Activated B cell treated with CpG ODN at 0.5 μM for 24 hours (primary cell): ENCODE results near the gene HCN2. TPM values are rescaled to one million over a fixed set of nuclear protein-coding genes. Genes with fewer than 3 reads are reported as not detected.

ENCODE experiments used
- ATAC-seq: fragments of 200-7000 bp; cut with Tn5 transposase; one replicate; pipeline ENCODE4 v1.10.0; 2021; ENCODE audit warnings: low read depth, mild to moderate bottlenecking, moderate library complexity
- CTCF ChIA-PET: fragments of 350-600 bp; sonication (Branson Sonifier 250); formaldehyde crosslinking; loops from one replicate; lab custom pipeline; 2021; ENCODE audit warnings: antibody characterized with exemption; lab: Charles Lee
- POLR2A ChIA-PET: fragments of 350-600 bp; sonication (Branson Sonifier 250); formaldehyde crosslinking; loops from one replicate; lab custom pipeline; 2021; ENCODE audit warnings: antibody characterized with exemption; lab: Charles Lee
- DNase-seq: peaks from one replicate; pipeline ENCODE4 v3.0.0; 2022
- H3K27ac Mint-ChIP-seq: one replicate; pipeline ENCODE4 v1.8.0; 2020; ENCODE audit warnings: mixed read lengths
- H3K27me3 Mint-ChIP-seq: one replicate; pipeline ENCODE4 v1.8.0; 2021; ENCODE audit warnings: mixed read lengths
- H3K36me3 Mint-ChIP-seq: one replicate; pipeline ENCODE4 v1.8.0; 2021; ENCODE audit warnings: low read depth, mixed read lengths
- H3K4me1 Mint-ChIP-seq: one replicate; pipeline ENCODE4 v1.8.0; 2021; ENCODE audit warnings: mixed read lengths
- H3K4me3 Mint-ChIP-seq: one replicate; pipeline ENCODE4 v1.8.0; 2020; ENCODE audit warnings: mild to moderate bottlenecking, mixed read lengths
- H3K9me3 Mint-ChIP-seq: one replicate; pipeline ENCODE4 v1.8.0; 2020; ENCODE audit warnings: mixed read lengths
- CTCF ChIP-seq: fragments of 200-600 bp; IDR thresholded peaks from one replicate; pipeline ENCODE4 v1.8.0; 2022; ENCODE audit warnings: antibody characterized with exemption, mild to moderate bottlenecking
- intact Hi-C: fragments of 100-400 bp; cut with micrococcal nuclease; formaldehyde crosslinking; loops from one replicate; pipeline ENCODE4 v1.15.1; 2024
- total RNA-seq: library from RNA; stranded (reverse); gene quantifications from 2 replicates; pipeline ENCODE4 v1.2.3, GENCODE V29; 2022

HCN2 gene
- total RNA-seq, 1 donor from 2014 or later, result 0.13 TPM

DNA sequence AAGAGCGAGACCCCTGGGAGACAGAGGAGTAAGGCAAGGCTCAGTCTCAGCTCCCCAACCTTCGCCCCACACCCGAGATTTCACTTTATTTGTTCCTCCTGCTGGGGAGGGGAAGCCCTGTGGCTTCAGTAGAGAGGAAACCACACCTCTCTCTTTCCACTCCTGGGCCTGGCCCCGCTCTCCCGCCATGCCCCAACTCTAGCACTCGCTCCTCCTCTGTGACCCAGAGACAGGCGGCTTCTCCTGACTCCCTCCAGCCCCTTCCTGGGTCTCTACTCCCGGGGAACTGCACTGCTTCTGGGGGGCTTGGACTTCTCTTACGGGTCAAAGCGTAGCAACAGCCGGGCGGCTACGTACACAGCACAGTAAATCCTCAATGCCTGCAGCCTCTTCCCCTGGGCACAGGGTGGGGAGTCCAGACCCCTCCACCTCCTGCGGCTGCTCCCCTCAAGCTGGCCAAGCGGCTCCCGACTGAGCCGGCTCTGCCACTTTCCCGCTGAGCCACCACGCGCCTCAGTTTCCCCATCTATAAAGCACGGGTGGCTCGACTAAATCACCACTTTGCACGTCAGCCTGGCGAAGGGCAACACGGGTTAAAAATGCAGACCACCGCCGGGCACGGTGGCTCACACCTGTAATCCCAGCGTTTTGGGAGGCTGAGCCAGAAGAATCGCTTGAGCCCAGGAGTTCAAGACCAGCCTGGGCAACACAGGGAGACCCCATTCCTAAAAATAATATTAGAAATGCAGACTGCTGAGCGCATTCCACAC lies 71.9 kb downstream of the HCN2 start:
- TF ChIP-seq CTCF, result no peak
- Mint-ChIP-seq H3K27me3 (no peaks in the 10 kb centered on the region), H3K4me3 (peak overlapping the region; percentile 95), H3K9me3 (no peaks in the 10 kb centered on the region), H3K36me3 (peaks cover 7% of the 10 kb centered on the region), H3K4me1 (peaks cover 50% of the 10 kb centered on the region), H3K27ac (peak overlapping the region; percentile 96)
- ChIA-PET POLR2A (interaction anchor here (1.2 to 3.2 kb wide), 9 partner anchors 13 to 607 kb away, joined by 4 to 21 read pairs (median 5); partner anchors contain the start of genes CIRBP and POLRMT), CTCF (no interaction called here)
- ATAC-seq, result peak; percentile 35
- intact Hi-C loops, result loop anchor here (1.0 to 10.0 kb wide), 7 partner anchors 18 to 583 kb away; partner anchors contain the start of genes ATP5F1D, CDC34, MIDN and PTBP1
- no peak for DNase-seq

- Mint-ChIP-seq H3K27me3 (no peaks in the 10 kb centered on the region), H3K36me3 (peaks cover 3% of the 10 kb centered on the region), H3K4me1 (peaks cover 48% of the 10 kb centered on the region), H3K4me3 (peak overlapping the region; percentile 95), H3K9me3 (no peaks in the 10 kb centered on the region), H3K27ac (peak overlapping the region; percentile 96)
- intact Hi-C loops, result loop anchor here (1.0 to 10.0 kb wide), 4 partner anchors 48 to 582 kb away; partner anchors contain the start of genes ATP5F1D, MIDN and PTBP1
- DNase-seq, result peak; percentile 62
- peak; percentile 18 for ATAC-seq
- ChIA-PET CTCF (interaction anchor here (1.4 to 1.9 kb wide), 2 partner anchors 72 to 75 kb away, joined by 4 to 13 read pairs; no protein-coding TSS in a partner anchor), POLR2A (interaction anchor here (0.6 to 3.2 kb wide), 9 partner anchors 13 to 607 kb away, joined by 3 to 29 read pairs (median 5); partner anchors contain the start of genes BSG, CDC34 and WDR18)
- no peak for TF ChIP-seq CTCF
Measured at GRCh38 chr19:662207-662961, 72.7 kb downstream of the HCN2 start.

DNA sequence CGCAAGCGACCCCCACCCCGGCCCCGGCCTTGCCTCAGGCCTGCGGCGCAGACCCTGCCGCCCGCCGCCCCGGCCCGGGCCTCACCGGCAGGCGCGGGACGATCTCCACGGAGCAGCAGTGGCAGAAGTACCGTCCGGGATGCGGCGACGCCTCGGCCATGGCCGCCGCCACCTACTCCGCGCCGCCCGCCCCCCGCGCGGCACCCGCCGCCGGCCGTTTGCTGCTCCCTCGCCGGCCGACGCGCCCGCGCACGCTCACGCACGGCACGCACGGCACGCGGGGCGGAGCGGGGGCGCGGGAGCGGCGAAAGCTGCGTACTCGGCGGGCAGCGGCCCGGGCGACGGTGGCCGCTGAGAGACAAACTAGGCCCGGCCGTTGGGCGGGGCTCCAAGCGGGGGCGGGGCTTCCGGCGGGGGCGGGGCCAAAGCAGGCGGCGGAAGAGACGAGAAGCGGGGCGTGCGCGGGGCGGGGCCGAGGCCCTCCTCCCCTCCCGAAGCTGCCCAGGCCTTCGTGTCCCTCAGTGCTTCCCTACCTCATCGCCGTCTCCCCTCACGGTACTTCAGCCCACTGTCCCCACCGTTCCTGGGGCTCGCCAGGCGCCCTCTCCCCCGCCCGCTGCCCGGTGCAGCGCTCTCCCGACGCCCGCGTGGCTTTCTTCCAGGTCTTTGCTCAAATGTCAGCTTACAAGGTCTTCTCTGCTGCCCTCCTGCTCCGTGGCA lies 73.4 kb downstream of the HCN2 start, which contains the start of gene RNF126:
RNF126 (minus strand) TSS at position 253 of the 720 bp plus-strand sequence; CDS start at position 160, 93 bp downstream.
- TF ChIP-seq CTCF, result no peak
- H3K27ac Mint-ChIP-seq, result peak within 1 kb of the TSS; percentile 96
- H3K9me3 Mint-ChIP-seq, result no peaks in the 10 kb centered on the region
- peak; percentile 67 for ATAC-seq
- peaks cover 3% of the 10 kb centered on the region for H3K36me3 Mint-ChIP-seq
- peak; percentile 90 for DNase-seq
- no peaks in the 10 kb centered on the region for H3K27me3 Mint-ChIP-seq
- intact Hi-C loops, result loop anchor here (1.0 to 10.0 kb wide), 7 partner anchors 17 to 582 kb away; partner anchors contain the start of genes ATP5F1D, BSG, MIDN and POLRMT
- H3K4me3 Mint-ChIP-seq, result peak within 1 kb of the TSS; percentile 95
- POLR2A ChIA-PET, result interaction anchor here (0.6 to 2.3 kb wide), 10 partner anchors 13 to 607 kb away, joined by 3 to 29 read pairs (median 4); partner anchors contain the start of genes BSG, CDC34 and WDR18
- CTCF ChIA-PET, result interaction anchor here (1.4 to 1.9 kb wide), 3 partner anchors 17 to 74 kb away, joined by 4 to 13 read pairs (median 11); no protein-coding TSS in a partner anchor
- peaks cover 46% of the 10 kb centered on the region for H3K4me1 Mint-ChIP-seq

- Mint-ChIP-seq H3K27me3 (no peaks in the 10 kb centered on the region), H3K36me3 (peaks cover 3% of the 10 kb centered on the region), H3K9me3 (no peaks in the 10 kb centered on the region), H3K4me1 (peaks cover 43% of the 10 kb centered on the region), H3K4me3 (peak overlapping the region; percentile 82), H3K27ac (peak overlapping the region; percentile 85)
- TF ChIP-seq CTCF, result no peak
- CTCF ChIA-PET, result interaction anchor here (1.4 to 1.9 kb wide), 3 partner anchors 16 to 74 kb away, joined by 4 to 13 read pairs (median 11); no protein-coding TSS in a partner anchor
- no peak for DNase-seq
- ATAC-seq, result no peak
- intact Hi-C loops, result loop anchor here (1.0 to 10.0 kb wide), 6 partner anchors 17 to 581 kb away; partner anchors contain the start of genes ATP5F1D, BSG, MIDN and POLRMT
- POLR2A ChIA-PET, result interaction anchor here (0.7 to 2.3 kb wide), 9 partner anchors 13 to 606 kb away, joined by 3 to 29 read pairs (median 5); partner anchors contain the start of genes BSG, CDC34 and WDR18
Measured at GRCh38 chr19:663682-664117, 74.0 kb downstream of the HCN2 start.
